Amygdala (tissue), 56 donors: ENCODE data around the gene PKNOX2.
A peak's percentile ranks its signal among the peaks of the same experiment; 100 is the strongest.

Source experiments
- DNase-seq, 56 donors: peaks; one replicate each; lab custom pipeline; 2025; lab: John Stamatoyannopoulos, UW

The PKNOX2 gene

GRCh38 chr11:125423247-125423849 lies 258.8 kb downstream of the PKNOX2 start:
- no peak for DNase-seq

- DNase-seq: no peak
Observed at GRCh38 chr11:125425601-125426000, 261.1 kb downstream of the PKNOX2 start.

- no peak for DNase-seq
Observed at GRCh38 chr11:125426818-125427528, 262.4 kb downstream of the PKNOX2 start.

GRCh38 chr11:125428486-125429173 lies 264.1 kb downstream of the PKNOX2 start:
- no peak for DNase-seq

- DNase-seq: peak in 42 of 56 donors; percentile 19 to 79 (median 46)
Observed at GRCh38 chr11:125429174-125429707, 264.7 kb downstream of the PKNOX2 start.

- DNase-seq: no peak
Observed at GRCh38 chr11:125429807-125430678, 265.5 kb downstream of the PKNOX2 start.

GRCh38 chr11:125431009-125431408 lies 266.5 kb downstream of the PKNOX2 start:
- DNase-seq: no peak

GRCh38 chr11:125431481-125431880 lies 266.9 kb downstream of the PKNOX2 start:
- DNase-seq: no peak

- DNase-seq: peak in 44 of 56 donors; percentile 15 to 72 (median 40)
Observed at GRCh38 chr11:125433454-125434121, 269.0 kb downstream of the PKNOX2 start.

- no peak for DNase-seq
Observed at GRCh38 chr11:125435461-125436238, 271.1 kb downstream of the PKNOX2 start.

GRCh38 chr11:125441648-125442410 lies 277.3 kb downstream of the PKNOX2 start:
- peak in 28 of 56 donors; percentile 12 to 76 (median 32) for DNase-seq

GRCh38 chr11:125442946-125443345 lies 278.4 kb downstream of the PKNOX2 start:
- no peak for DNase-seq

- DNase-seq: peak in 11 of 56 donors; percentile 17 to 36 (median 25)
Observed at GRCh38 chr11:125443767-125444311, 279.3 kb downstream of the PKNOX2 start.

GRCh38 chr11:125445731-125446130 lies 281.2 kb downstream of the PKNOX2 start:
- no peak for DNase-seq

- DNase-seq: no peak
Observed at GRCh38 chr11:125446279-125446678, 281.7 kb downstream of the PKNOX2 start.

- no peak for DNase-seq
Observed at GRCh38 chr11:125447721-125448120, 283.2 kb downstream of the PKNOX2 start.

- peak in 16 of 56 donors; percentile 21 to 74 (median 36) for DNase-seq
Observed at GRCh38 chr11:125448136-125448535, 283.6 kb downstream of the PKNOX2 start.

GRCh38 chr11:125449565-125449964 lies 285.0 kb downstream of the PKNOX2 start:
- DNase-seq: no peak
